DMS153 treated with DMSO at 0.1 percent for 48 hours (cell line): ENCODE data around the gene IL1RAPL2.
"Not testable (repeated sequence)": the region's sequence is repeated elsewhere in the genome, so short reads cannot be mapped to it uniquely, and the experiment has no call there.

Experiments used
- DNase-seq: peaks from one replicate; lab custom pipeline; 2025; ENCODE audit not compliant: unreplicated experiment; lab: John Stamatoyannopoulos, UW

The IL1RAPL2 gene

DNA sequence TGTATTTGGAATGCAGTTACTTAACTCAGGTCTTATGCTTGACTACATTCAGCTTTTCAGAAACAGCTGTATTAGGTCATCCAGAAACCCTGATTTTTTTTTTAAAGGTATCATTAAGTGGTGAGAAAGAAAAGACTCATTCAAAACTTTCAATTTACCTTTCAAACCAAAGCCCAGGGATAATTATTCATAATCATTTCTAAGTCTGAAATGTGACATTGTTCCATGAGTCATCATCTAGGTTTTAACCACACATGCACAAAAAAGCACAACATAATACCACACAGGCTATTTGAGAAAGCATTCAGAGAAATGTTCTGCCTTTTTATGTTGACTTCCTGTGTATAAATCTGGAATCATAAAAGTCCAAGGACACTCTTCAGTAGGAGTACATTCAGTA, 288.2 kb downstream of the IL1RAPL2 start:
- DNase-seq: no peak

DNA sequence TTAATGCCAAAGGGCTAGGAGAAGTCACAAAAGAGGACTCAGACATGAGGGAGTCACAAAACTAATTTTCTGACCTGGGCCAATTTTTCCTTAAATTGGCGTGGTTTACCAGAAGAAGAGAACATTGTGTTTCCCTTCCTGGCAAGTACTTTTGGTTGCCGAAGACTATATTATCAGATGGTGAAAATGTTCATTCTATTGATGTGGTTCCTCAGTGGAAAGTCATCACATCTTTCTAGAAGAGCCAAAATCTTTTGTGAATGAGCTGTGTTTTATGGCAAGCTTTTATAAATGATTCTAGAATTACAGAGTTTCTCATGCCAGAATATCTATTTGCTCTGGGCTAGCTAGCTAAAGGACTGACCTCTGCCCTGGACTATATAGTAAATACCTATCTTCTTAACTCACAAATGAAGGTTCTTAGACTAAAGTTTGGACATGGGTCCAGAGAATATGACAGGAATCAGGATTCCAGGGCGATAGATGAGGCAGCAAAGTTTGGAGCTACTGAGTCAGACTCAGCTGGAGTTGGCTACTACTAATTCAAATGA, 288.9 kb downstream of the IL1RAPL2 start:
- DNase-seq: no peak

- no peak for DNase-seq
These were observed 297.5 kb downstream of the IL1RAPL2 start for GRCh38 chrX:104863466-104863865.

- DNase-seq: no peak
These were observed 298.3 kb downstream of the IL1RAPL2 start for GRCh38 chrX:104864296-104864695.

DNA sequence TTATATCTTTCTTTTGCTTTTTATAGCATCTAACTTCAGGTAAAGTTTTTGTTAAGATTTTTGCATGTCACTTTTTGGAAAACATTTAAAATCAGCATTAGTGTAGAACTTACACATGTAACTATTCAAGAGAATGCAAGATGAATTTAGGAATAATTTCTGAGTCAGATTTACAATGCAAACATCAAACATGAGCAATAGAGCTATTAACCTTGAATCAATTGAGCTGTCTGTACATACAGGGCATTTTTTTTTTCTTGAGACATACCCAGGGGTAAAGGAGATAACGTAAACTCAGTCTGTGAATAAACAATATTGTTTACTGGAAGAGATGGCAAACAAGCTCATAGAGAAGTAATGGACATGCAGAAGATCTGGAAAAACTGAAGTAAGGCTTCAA, 311.5 kb downstream of the IL1RAPL2 start:
- no peak for DNase-seq

DNA sequence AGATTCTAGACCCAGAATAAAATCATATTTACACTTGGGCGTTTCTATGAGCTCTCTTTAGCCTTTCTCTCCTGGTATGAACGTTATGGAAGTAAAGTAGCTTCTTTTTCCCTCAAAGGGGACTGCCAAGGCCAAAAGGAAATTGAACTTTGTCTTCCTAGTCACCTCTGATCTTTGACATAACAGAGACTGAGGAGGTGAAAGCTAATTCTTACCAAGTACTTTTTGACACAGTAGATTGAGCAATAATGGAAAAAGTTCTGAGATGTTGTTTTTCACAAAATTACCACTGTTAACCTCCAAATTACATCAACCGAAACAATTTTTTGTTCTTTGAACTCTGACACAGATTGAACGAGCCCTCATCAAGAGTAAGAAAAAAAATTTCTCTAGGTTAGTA, 336.1 kb downstream of the IL1RAPL2 start:
- DNase-seq: no peak

DNA sequence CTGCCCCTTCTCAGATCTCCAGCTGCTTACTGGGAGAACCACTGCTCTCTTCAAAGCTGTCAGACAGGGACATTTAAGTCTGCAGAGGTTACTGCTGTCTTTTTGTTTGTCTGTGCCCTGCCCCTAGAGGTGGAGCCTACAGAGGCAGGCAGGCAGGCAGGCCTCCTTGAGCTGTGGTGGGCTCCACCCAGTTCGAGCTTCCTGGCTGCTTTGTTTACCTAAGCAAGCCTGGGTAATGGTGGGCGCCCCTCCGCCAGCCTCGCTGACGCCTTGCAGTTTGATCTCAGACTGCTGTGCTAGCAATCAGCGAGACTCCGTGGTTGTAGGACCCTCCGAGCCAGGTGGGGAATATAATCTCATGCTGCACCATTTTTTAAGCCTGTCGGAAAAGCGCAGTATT, 343.7 kb downstream of the IL1RAPL2 start:
- DNase-seq: not testable (repeated sequence)

DNA sequence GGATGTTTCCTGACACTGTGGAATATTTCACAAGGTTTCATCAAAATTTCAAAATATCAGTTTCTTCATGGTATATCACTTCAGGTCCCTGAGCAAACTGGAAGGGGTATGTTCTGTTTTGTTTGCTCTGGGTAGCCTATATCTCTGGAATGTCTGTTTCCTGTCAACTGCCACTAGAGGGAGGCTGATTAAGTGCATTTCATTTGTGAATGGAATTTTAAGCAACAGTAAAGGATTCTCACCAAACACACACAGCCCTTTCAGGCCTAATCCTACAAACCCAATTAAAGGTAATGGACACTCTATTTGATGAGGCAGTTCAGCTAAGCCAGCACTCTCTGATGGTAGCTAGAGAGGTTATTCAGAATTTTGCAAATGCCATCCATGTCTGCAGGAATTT, 347.3 kb downstream of the IL1RAPL2 start:
- DNase-seq: no peak

DNA sequence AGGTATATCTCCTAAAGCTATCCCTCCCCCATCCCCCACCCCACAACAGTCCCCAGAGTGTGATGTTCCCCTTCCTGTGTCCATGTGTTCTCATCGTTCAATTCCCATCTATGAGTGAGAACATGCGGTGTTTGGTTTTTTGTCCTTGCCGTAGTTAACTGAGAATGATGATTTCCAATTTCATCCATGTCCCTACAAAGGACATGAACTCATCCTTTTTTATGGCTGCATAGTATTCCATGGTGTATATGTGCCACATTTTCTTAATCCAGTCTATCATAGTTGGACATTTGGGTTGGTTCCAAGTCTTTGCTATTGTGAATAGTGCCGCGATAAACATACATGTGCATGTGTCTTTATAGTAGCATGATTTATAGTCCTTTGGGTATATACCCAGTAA, 348.7 kb downstream of the IL1RAPL2 start:
- DNase-seq: not testable (repeated sequence)

DNA sequence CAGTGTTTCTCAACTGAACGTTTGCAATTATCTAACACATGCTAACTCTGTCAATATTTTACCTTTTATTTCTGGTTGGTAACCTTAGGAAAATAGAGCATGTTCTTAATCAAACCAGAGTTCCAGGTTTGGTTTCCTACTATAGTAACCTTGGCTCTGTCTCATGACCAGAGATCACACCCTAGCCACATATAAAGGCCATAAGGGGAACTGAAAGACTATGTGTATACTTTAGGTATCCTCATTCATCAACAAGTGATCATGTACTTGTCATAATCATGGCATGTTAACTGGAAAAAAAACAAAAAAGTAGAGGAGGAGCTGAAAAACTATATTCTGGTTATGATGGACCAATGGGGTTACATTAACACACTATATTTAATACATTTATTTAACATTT, 352.1 kb downstream of the IL1RAPL2 start:
- no peak for DNase-seq

DNA sequence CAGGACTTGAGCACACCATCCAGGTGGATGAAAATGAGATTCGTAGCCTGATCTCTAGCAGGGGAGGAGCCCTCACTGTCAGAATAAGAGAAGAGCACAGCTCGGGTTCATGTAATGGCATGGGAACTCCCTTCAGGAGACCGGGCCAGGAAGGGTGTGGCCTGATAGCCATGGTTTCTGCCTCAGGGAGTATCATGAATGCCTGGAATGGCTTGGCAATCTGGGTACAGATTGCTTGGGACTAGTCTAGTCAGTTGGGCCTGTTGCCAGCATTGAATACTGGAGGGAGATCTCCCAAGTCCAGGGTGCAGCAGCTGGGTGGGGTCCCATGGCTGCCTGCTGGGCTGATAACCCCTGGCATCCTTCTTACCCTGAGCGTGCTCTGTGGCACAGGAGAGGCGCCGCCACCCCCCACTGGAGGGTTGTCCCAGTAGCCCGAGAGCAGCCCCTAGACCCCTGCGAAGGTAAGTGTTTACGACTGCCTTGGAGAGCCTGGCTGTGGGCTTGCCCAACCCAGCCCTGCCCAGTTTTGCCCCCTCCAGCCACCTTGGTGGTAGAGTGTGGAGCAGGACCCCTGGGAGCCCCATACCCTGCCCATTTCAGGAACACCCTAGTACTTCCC, 355.7 kb downstream of the IL1RAPL2 start:
- no peak for DNase-seq

GRCh38 chrX:104922206-104922621, 356.2 kb downstream of the IL1RAPL2 start:
- DNase-seq: peak; percentile 23

DNA sequence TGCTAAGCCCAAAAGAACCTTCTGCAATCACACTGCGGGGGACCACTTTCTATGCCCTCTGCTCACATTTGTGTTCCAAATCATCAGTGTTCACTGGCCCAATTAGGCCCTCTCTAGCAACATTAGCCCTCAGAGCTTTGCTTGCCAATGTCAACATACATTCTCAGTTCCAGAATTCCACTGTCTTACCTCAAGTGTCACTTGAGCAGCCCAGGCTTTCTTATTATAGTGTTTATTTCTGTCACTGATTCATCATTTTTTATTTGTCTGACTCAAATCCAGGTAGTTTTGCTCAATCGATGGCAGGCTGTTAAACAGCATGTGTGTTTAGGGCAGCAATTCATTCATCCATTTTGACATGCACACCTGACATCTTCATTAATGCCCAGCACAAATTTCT, 363.3 kb downstream of the IL1RAPL2 start:
- no peak for DNase-seq

DNA sequence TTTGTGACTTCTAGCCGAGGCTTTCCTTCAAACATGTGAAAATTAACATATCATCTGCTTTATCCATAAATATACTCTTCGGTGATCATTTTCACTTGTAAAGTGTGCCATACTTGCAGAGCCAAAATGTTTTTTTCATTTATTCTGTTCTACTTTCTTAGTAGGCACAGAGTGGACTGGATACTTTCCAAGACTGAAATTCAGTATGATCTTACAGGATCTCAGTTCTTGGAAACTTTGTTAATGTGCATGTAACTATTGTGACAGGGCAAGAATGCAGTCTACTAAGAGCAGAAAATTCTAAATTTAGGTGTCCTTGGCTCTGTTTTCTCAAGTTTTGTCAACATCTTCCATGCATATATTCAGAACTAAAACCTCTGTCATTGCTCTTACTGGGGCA, 369.6 kb downstream of the IL1RAPL2 start:
- DNase-seq: no peak

- no peak for DNase-seq
These were observed 387.3 kb downstream of the IL1RAPL2 start for GRCh38 chrX:104953251-104953650.

- DNase-seq: no peak
These were observed 395.9 kb downstream of the IL1RAPL2 start for GRCh38 chrX:104961926-104962325.

DNA sequence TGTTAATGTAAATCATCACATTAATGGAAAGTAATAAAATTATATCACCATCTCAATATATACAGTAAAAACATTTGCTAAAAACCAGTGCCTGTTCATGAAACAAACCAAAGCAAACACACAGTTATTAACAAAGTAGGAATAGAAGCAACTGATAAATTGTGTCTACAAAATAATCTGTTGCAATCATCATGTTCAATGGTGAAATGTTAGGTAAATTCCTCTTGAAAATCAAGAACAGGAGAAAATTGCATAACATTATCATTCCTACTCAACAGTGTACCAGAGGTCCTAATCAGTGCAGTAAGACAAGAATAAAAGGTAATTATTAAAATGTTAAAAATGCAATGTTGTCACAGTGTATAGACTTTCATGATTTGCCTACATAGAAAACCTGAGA, 402.2 kb downstream of the IL1RAPL2 start:
- no peak for DNase-seq

GRCh38 chrX:104972737-104973136, 406.7 kb downstream of the IL1RAPL2 start:
- DNase-seq: no peak

GRCh38 chrX:104987063-104987462, 421.1 kb downstream of the IL1RAPL2 start:
- DNase-seq: no peak

DNA sequence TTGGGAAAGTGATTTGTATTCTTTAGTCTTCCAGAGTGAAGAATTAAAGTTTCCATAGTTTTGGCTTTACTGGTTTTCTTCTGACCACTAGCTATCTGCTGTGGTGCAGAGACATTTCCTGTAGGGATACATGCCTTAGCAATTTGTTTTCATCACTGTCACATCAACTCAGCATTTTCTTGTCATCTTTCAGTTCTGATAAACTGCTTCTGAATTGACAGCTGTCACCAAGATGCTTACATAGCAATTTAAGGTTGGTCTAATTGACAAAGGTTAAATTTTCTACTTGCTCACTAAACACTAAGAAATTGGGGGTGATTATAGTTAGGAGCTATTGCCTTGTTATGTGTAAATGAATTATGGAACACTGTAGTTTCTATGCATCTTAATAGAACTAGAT, 422.0 kb downstream of the IL1RAPL2 start:
- DNase-seq: no peak

DNA sequence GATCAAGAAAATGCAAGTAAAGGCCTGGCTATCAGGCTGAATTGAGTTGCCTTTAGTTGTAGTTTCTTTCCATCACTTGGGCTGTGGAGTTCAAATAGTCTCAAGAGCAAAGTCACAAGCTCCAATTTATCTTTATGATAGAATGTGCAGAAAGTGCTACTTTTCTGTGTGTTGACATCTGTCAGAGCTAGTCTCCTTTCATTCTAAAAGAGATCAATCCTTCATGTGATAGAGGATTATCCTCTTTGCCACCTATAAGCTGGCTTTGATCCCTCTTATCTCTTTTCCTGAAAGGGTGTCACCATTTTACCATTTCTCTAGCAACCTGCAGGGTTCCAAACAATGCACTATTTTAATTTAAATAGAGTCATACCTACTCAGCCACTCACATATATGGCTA, 429.5 kb downstream of the IL1RAPL2 start:
- DNase-seq: no peak

DNA sequence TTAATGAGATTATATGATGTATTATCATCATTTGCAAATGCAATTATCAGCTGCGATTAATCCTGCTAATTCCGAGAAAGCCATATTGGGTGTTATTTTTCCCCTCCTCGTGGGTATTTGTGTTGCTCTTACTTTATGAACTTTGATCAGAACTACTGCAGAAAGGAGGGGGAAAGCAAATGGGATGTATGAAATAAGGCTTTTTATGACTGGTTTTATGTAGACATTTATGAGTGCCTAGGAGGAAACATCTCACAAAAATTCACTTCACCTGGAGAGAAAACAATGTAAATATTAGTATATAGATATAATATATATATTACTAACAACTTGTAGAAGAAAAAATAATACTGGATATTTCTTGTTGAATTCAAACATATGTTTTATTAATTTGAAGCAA, 440.1 kb downstream of the IL1RAPL2 start:
- DNase-seq: no peak

- DNase-seq: no peak
These were observed 441.0 kb downstream of the IL1RAPL2 start for GRCh38 chrX:105006996-105007395.
